Dermis blood vessel endothelial cell (primary cell): Measurements from ENCODE around the gene SPAG7. TPM values are rescaled to one million over a fixed set of nuclear protein-coding genes. Genes with fewer than 3 reads are reported as not detected.

Experiments
- DNase-seq: peaks from one replicate; pipeline ENCODE4 v3.0.0; 2010
- total RNA-seq: library from RNA; depleted of rRNA; stranded (reverse); fragments of >200 nt; gene quantifications from 2 replicates; pipeline ENCODE4 v1.2.3, GENCODE V29; 2014

Gene SPAG7
- total RNA-seq, 1 donor from 2014 or later: 57.5 TPM

GRCh38 chr17:4950075-4950745 lies 17.4 kb downstream of the SPAG7 start:
- DNase-seq: no peak

DNA sequence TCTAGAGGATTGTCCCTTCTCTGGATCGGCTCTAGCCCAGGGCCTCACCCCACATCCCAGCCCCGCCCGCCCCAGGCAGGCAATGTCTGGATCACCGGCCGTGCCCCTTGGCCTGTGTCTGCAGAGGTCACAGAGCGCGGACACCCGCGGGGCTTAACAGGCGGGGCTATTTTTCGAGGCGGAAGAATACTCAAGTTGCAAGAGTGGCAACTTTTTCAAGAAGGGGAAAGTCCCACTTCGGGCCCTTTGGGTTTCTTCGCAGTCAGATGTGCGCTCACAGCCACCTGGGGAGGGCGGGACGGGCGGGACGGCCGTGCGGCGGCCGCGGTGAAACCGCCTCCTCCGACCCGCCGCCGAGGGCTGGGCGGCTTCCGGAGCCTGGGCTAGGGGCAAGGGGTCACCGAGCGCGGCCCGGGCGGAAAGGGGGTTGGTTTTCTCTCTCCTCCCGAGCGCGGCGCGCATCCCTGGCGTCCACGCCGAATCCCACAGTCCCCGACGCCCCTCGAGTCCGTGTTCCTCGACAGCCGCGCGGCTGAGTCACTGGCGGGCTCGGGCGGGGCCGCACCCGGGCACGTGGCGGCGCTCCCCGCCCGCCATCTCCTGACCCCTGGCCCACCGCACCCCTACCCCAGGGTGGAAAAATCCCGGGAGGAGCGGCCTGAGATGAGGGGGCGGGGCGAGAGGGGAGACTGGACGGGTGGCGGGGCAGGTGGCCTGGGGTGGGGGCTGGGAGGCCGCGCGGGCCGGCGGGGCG lies 18.1 kb downstream of the SPAG7 start:
- DNase-seq: peak; percentile 69

DNA sequence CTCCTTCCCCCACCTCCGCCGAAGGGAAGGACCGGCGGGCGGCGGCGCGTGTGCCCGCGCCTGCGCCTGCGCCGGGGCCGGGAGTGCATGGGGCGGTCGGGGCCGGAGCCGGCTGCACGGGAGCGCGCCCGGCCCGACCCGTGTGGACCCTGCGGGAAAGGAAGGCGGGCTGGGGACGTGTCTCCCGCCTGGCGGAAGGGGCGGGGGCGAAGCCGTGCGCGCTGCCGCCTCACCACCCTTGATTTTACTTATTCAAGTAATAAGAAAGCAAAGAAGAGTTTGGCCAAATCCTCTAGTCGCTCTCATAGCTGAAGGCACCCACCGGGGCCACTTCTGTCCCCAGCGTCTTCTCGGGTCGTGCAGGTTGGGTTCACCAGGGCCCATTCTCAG lies 18.7 kb downstream of the SPAG7 start:
- peak; percentile 91 for DNase-seq

DNA sequence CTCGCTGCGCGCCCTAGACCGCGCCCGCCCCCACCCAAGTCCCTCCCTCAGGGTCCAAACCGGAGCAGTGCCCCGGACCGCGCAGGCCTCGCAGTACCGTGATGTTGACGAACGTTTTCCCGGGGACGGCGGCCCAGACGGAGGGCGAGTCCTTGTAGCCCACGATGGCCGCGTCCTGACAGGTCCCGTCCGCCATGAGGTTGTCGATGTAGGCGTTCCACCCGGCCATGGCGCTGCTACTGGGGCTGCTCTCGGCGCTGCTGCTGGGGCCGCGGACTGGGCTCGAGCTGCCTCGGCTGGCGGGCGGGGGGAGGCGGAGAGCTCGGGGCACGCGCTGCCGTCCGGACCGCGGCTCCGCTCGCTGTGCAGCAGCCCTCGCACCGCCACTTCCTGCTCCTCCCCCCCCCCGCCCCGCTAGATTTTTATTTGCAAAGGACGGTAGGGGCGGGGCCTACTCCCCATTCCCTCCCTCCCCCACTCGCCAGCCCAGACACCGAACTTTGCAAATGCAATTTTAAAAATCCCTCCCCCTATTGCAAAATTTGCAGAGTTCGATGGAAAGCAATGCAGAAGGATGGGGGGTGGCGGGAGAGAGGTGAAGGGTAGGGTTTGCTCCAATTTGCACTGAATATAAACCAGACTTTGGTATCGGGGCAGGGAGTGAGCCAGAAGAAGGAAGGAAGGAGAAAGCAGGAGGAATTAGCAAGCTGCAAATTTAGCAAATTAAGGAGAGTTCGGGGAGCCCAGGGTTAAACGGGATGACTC lies 19.3 kb downstream of the SPAG7 start, which contains the start of gene PFN1:
Gene PFN1, minus strand, starts transcription at position 365 of the 765 bp plus-strand sequence. Its CDS starts 136 bp downstream, at position 229.
- peak; percentile 88 for DNase-seq

DNA sequence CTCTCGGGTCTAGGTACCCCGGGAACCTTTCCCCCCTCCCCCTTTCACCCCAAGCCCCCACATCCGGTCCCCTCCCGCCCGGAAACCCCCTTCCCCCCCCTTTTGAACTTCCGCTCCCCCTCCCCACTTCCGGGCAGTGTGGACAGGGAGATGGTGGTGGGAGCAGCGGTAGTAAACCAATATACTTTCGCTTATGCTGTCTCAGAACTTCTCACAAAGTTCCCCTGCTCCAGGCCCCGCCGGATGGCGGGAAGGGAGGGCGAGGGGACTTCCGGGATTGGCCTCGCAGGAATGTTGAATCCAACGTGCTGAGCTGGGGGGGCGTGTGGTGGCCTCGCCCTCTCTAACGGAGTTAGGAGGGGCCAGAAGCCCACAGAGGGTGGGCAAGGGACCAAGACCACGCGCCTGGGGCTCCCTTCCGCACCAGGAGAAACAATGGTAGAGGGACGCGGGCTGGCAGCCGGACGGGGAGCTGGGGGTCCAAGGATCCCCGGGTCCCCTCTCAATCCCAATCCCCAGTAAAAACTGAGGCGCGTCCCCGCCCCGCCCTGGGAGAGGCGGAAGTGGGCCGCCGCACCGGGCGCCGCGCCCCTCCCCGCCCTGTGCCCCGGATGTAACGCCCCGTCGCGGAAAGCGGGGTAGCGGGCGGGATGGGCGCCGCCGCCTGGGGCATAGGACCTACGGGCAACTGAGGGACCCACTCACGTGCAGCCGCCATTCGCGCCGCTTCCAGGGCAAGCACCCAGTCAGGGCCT lies 20.0 kb downstream of the SPAG7 start:
- peak; percentile 45 for DNase-seq

DNA sequence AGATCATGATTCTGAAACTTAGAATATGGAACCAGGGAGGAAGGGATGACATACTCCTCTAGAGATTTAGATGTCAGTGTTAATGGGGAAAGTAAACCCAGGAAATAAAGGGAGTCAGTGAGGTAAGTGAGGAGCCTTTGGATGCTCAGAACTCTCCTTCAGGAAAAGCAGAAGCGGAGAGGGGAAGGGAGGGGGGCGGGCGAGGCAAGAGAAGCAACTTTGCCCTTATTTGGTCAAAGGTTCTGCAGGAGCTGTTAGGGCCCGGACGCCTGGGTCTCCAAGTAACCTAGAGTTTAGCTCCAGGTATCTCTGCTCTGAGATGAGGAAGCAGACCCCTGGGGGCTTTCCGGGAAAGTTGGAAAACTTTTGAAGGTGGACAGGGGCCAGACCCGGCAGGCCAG lies 20.6 kb downstream of the SPAG7 start:
- DNase-seq: no peak

DNA sequence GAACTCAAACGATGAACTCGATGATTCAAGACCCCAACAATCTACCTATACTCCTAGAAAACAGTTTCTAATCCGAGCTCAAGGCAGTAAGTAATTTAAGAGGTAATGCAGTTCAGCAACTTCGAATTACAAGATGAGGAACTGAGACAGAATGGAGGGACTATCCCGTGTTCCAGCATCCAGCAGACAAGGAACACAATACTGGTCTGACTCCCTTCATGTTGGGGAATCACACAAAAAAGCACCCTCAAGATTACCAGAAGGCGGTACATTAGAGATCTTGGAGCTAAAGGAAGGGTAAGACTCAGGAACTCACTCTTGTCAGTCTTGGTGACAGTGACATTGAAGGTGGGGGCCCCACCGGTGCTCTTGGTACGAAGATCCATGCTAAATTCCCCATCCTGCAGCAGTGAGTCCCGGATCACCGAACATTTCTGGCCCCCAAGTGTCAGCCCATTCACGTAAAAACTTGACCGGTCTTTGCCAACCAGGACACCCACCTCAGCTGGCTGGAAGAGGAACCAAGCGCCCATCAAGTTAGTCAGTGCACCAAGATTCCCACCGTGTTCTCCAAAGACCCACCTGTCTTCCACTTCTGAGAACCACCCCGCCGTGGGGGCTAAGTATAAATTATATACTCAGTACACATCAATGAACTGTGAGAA lies 21.2 kb downstream of the SPAG7 start:
- no peak for DNase-seq

DNA sequence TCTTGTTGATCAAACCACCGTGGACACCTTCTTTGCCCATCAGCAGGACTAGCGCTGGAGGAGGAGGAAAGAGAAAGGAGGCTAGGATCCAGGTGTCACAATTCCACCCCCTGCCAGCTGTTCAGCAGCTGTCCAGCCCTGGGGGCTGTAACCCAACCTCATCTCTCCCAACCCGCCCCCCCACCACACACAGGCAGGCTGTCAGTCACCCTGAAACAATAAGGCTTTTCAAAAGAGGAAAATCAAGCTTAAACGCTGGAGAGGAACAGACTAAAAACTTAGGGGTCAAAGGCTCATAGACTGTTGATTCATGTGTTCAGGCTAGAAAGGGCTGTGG lies 21.7 kb downstream of the SPAG7 start:
- DNase-seq: no peak

DNA sequence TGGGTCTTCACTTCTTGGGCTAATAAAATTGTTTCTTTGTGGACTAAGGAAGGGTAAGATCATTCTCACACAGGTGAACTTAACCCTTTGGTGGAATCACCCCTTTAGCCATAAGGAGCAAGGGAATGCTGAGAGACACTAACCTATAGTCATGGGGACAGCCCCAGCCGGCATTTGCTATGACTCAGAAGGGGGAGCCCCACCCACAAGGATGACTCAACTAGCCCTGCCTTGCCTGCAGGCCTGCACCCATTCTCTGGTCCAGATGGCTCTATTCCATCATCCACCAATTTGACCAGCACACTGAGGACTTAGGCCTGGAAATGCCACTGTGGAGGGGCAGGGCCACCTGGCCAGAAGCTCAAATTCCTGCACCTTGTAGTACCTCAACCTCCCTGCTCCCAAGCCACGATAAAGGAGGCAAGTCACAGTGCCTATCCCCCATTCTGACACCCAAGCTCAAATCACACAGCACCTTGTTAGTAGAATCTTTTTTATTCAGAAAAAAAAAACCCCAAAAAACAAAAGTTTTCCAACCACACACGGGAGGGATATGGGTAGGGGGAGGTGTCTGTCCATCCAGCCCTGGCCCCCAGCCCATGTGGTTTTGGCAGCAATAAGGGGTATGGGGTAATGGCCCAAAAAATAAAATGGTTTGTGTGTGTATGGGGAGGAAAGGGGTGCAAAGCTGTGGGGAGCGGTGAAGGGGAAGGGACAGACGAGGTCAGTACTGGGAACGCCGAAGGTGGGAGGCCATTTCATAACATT lies 22.3 kb downstream of the SPAG7 start:
- peak; percentile 86 for DNase-seq

DNA sequence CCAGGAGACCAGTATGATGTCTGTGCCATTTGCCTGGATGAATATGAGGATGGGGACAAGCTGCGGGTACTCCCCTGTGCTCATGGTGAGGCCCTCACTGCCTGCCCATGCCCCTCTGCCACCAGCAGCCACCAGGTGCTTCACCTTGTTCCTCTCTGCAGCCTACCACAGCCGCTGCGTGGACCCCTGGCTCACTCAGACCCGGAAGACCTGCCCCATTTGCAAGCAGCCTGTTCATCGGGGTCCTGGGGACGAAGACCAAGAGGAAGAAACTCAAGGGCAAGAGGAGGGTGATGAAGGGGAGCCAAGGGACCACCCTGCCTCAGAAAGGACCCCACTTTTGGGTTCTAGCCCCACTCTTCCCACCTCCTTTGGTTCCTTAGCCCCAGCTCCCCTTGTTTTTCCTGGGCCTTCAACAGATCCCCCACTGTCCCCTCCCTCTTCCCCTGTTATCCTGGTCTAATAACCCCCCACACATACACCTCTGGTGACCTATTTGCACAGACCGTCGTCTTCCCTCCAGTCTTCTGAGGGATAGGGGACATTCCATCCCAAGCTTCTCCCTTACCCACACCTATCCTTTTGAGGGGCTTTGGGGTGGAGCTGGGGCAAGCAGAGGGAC lies 23.0 kb downstream of the SPAG7 start:
- no peak for DNase-seq

DNA sequence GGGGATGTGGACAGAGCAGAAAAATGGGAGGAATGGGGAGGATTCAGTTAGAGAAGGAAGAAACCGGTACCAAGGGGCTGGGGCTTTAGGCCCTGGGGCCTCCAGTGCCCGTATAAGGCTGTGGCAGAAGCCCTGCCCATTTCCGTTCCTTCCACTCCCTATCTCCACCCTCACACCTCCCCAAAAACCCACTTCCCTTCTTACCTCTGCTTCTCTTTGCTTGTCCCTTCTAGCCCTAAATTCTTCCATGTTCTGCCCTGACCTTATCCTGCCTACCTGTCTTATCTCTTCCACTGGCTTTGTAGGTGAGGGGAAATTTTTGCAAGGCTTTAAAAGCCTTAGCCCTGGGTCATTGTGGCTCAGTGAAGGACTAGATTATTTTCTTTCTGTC lies 23.5 kb downstream of the SPAG7 start:
- no peak for DNase-seq

- DNase-seq: peak; percentile 41
Measured at GRCh38 chr17:4942760-4943508, 24.7 kb downstream of the SPAG7 start.

GRCh38 chr17:4941319-4941610 lies 26.4 kb downstream of the SPAG7 start:
- DNase-seq: no peak

DNA sequence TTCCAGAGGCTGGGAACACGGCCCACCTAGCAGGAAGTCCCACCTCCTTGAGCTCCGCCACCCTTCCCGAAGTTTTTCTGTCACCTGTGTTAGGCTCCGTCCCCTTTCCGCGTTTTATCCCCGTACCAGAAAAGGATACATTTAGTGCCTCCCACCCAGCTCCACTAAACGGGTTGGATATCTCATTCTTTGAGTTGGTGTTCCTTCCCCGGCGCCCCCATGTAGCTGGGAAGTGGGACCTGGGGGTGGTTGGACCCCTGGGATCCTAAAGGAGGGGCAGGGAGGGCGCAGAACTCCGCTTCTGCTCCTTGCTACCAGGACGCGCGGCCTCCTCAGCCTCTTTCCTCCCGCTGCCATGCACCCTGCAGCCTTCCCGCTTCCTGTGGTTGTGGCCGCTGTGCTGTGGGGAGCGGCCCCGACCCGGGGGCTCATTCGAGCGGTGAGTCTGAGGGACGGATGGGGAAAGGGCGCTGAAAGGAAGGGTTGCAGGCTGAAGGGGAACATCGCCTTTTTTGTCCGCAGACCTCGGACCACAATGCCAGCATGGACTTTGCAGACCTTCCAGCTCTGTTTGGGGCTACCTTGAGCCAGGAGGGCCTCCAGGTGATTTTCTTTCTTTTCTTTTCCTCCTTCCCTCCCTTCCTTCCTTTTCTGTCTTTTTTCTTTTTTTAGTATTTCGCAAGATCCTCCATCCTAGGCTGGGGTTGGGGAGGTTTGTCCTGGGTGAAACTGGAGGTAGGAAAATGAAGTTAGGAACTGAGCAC lies 26.9 kb downstream of the SPAG7 start:
- no peak for DNase-seq

GRCh38 chr17:4939796-4940554 lies 27.6 kb downstream of the SPAG7 start, which contains the start of the genes RNF167 and SLC25A11:
TSS of gene RNF167 (plus strand) at chr17:4940268. CDS start at chr17:4940910, 642 bp downstream.
TSS of gene SLC25A11 (minus strand) at chr17:4940046. CDS start at chr17:4939910, 136 bp downstream.
- DNase-seq: peak; percentile 100

- DNase-seq: no peak
Measured at GRCh38 chr17:4939546-4939795, 28.1 kb downstream of the SPAG7 start.

DNA sequence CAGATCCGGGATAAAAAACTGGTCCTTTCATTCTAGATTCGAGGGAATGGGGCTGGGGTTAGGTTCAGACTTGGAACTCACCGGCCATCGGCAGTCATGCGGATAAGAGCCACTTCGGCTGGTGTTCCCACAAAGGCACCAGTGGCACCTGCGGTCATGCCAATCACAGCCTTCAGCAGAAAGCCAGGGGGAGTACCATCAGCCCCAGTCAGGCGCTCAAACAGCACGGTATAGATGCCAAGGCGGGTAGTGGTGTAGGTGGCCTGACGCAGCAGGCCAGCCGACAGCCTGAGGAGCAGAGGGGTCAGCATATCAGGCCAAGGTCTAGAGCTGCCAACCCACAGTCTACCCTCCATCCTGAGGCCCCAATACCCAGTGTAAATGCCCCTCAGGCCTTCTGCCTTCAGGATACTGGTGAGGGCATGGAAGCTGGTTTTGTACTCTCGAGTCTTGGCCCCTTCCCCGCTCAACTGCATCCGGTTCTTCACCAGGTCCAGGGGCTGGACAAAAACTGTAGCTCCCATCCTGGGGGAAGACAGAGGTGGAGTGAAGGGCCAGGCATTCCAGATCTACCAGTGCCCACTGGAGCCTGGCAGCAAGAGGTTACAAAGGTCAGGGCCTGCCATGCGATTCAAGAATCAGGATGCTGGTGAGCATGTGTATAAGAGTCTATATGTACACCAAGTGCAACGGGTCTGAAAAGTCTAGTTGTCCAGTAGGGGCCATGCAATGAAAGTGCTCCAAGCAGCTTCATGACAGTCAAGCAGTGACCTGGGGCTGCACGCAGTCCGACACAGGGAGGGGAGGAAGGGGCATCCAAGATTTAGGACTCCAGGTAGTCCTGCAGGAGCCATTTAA lies 28.7 kb downstream of the SPAG7 start:
- DNase-seq: peak; percentile 38

DNA sequence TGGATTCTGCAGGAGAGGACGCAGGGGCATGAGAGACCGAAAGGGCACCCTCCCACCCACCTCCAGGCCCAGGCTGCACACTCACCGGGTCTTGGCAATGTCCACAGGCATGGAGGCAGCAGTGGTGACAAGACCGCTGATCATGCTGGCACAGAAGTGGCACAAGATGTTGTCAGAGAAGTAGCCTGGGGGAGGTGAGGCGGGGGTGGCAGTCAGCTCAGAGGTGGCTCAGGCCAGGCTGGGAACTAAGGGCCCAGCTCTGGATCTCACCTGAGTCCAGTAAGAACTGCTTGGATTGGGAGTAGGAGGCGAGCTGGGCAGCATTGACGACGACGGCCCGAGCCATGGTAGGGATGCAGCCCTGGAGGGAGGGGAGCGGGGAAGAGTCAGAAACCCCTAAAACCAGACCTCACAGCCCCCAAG lies 29.5 kb downstream of the SPAG7 start:
- DNase-seq: no peak
